ENCODE measurements around the gene AEBP2. TPM values are rescaled to one million over a fixed set of nuclear protein-coding genes. Genes with fewer than 3 reads are reported as not detected.

The AEBP2 gene
- total and polyA plus RNA-seq, 9 of the 15 experiments (the other 6 are each of a cell fraction or from before 2014, with no cell fraction given): 5.7 to 43.7 (median 10.3) TPM

GRCh38 chr12:19461999-19462398, 22.7 kb downstream of the AEBP2 start (continued):
- TF ChIP-seq KDM1A (IDR thresholded peaks at IDR 0.05): peak; percentile 86 to 88
- no peak for TF ChIP-seq GATA2 (CRISPR knock-in tag; IDR thresholded peaks at IDR 0.05)
- TF ChIP-seq ZBTB8A (IDR thresholded peaks at IDR 0.05; ENCODE audit: partially characterized antibody): no peak
- no peak for TF ChIP-seq TFE3 (CRISPR knock-in tag; IDR thresholded peaks at IDR 0.05)
- no peak for TF ChIP-seq ID3 (CRISPR knock-in tag; IDR thresholded peaks at IDR 0.05)
- TF ChIP-seq ID3 (tag; IDR thresholded peaks at IDR 0.05): no peak
- TF ChIP-seq RCOR1 (IDR thresholded peaks at IDR 0.05; ENCODE audit: borderline replicate concordance in 1 of 2, low read depth in 2 of 2, low read length in 2 of 2): peak in 1 of 2 experiments; percentile 43; a peak in 1 of 4 replicates

GRCh38 chr12:19462406-19462805, 23.1 kb downstream of the AEBP2 start:
- POLR2A ChIA-PET: no interaction called here
- no peaks in the 10 kb centered on the region for H3K9me3 ChIP-seq (replicated peaks; ENCODE audit: control insufficient read depth, insufficient read depth, low read depth, low read length)
- peaks cover 50% of the 10 kb centered on the region for H3K79me2 ChIP-seq (ENCODE audit: control insufficient read depth, insufficient read depth, low read length)
- H3K4me3 ChIP-seq: no peak overlapping the region
- WGBS (ENCODE audit: insufficient coverage, low coverage, missing lambda C conversion rate): 100% methylated on average over 5 of the region's 5 CpGs
- no peak for FAIRE-seq
- H3K27me3 ChIP-seq (ENCODE audit: control insufficient read depth in 2 of 2, insufficient read depth in 2 of 2, low read length in 2 of 2): no peaks in the 10 kb centered on the region
- H3K4me2 ChIP-seq (ENCODE audit: insufficient read depth, low read length): no peak overlapping the region
- no peak overlapping the region for H2AFZ ChIP-seq (ENCODE audit: low read depth, low read length)
- no peaks in the 10 kb centered on the region; a peak in 3 of 5 replicates for H3K4me1 ChIP-seq (replicated peaks in 1 of 2; ENCODE audit: control insufficient read depth in 2 of 2, insufficient read depth in 2 of 2, low read length in 2 of 2)
- no peak overlapping the region for H3K27ac ChIP-seq (ENCODE audit: extremely low read depth, low read depth, low read length)
- ATAC-seq: no peak
- DNase-seq (ENCODE audit: extremely low read depth in 1 of 4, low spot score in 3 of 4): no peak
- CTCF ChIA-PET (ENCODE audit: low intra/inter-chr PET ratio): no interaction called here
- intact Hi-C loops (cut with micrococcal nuclease): no loop called here
- peaks cover 32% of the 10 kb centered on the region for H3K36me3 ChIP-seq (ENCODE audit: control insufficient read depth, insufficient read depth, low read length)
- in situ Hi-C loops (cut with MboI): no loop called here
- no peaks in the 10 kb centered on the region for H4K20me1 ChIP-seq (replicated peaks; ENCODE audit: control insufficient read depth, insufficient read depth, low read length)
- no TSS peak for BruUV-seq (replicated peaks)
- no peak for TF ChIP-seq KDM2B (CRISPR knock-in tag; IDR thresholded peaks at IDR 0.05)
- no peak for TF ChIP-seq SRSF7 (optimal IDR thresholded peaks at IDR 0.05; ENCODE audit: low read depth, low read length)
- no peak for TF ChIP-seq KAT8 (IDR thresholded peaks at IDR 0.05; ENCODE audit: low read depth)
- TF ChIP-seq ZNF696 (CRISPR knock-in tag; conservative IDR thresholded peaks at IDR 0.05): no peak
- no peak for TF ChIP-seq PML (IDR thresholded peaks at IDR 0.05; ENCODE audit: low read length)
- no peak for TF ChIP-seq XRCC4 (IDR thresholded peaks at IDR 0.05; ENCODE audit: extremely low read depth, insufficient read depth, insufficient read length)
- TF ChIP-seq SMAD3 (CRISPR knock-in tag; conservative IDR thresholded peaks at IDR 0.05): no peak
- TF ChIP-seq POLR2B (IDR thresholded peaks at IDR 0.05; ENCODE audit: low read depth, partially characterized antibody): no peak
- no peak for TF ChIP-seq ZNF445 (CRISPR knock-in tag; IDR thresholded peaks at IDR 0.05; ENCODE audit: low read depth)
- no peak for TF ChIP-seq ZZZ3 (IDR thresholded peaks at IDR 0.05)
- TF ChIP-seq RB1 (IDR thresholded peaks at IDR 0.05; ENCODE audit: low read depth): no peak
- TF ChIP-seq ZNF699 (CRISPR knock-in tag; IDR thresholded peaks at IDR 0.05; ENCODE audit: insufficient replicate concordance): no peak
- TF ChIP-seq NFE2L1 (tag; IDR thresholded peaks at IDR 0.05; ENCODE audit: borderline replicate concordance, low read depth): no peak
- no peak overlapping the region for H3K9ac ChIP-seq (ENCODE audit: insufficient read depth in 1 of 2, low read depth in 2 of 2, low read length in 2 of 2)
- H3K9me1 ChIP-seq (ENCODE audit: control insufficient read depth, insufficient read depth, low read length): peaks cover 2% of the 10 kb centered on the region

Data from K562 (cell line).